Dermis microvascular lymphatic vessel endothelial cell (primary cell): ENCODE data around the gene FGF14. TPM values are rescaled to one million over a fixed set of nuclear protein-coding genes. Genes with fewer than 3 reads are reported as not detected.

Experiments used
- DNase-seq, 2 donors: peaks; one replicate each; pipeline versions ENCODE4 v3.0.0 to v3.0.0-alpha.2; 2010; ENCODE audit warnings: low read depth in 2 of 2
- total RNA-seq: library from RNA; depleted of rRNA; stranded (reverse); fragments of >200 nt; gene quantifications from 2 replicates; pipeline ENCODE4 v1.2.1, GENCODE V29; 2014

The FGF14 gene
- total RNA-seq, 1 donor from 2014 or later, result 2.4 TPM

DNA sequence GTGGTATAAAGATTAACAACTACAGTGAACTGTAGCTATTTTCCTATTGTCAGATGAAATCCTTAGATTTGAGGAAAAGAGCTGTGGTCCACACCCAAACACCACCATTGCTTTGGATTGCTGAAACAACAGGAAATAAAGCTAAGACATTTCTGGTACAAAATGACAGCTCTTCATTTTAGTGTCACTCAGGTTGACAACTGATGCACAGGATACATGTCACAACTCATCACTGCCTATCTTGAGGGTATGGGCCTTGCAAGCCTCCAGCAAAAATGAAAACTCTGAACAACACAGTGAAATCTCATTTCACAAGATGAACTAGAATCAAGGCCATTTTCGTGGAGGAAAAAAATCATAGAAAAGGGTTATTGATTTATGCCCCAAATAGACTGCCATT lies 609.7 kb downstream of the FGF14 start:
- no peak for DNase-seq

DNA sequence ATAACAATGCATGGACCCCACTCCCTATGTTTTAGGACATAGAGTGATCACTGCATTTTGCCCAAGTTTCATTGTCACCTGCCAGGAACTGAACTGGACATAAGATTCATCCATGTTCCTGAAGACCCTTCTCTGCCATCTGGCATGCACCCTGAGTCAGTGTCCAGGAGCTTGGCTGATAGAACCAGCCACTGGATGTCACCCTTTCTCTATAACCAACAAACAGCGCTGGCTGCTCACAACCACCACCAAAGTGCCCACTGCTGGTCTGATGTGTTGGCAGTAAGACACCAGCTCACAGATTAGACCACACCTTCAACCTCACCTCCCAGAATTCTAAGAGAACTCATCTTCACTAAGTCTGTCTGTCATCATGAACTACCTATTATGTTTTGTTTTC lies 616.0 kb downstream of the FGF14 start:
- DNase-seq, result peak in 1 of 2 donors; percentile 13

GRCh38 chr13:101784313-101784712 lies 617.5 kb downstream of the FGF14 start:
- DNase-seq, result no peak

DNA sequence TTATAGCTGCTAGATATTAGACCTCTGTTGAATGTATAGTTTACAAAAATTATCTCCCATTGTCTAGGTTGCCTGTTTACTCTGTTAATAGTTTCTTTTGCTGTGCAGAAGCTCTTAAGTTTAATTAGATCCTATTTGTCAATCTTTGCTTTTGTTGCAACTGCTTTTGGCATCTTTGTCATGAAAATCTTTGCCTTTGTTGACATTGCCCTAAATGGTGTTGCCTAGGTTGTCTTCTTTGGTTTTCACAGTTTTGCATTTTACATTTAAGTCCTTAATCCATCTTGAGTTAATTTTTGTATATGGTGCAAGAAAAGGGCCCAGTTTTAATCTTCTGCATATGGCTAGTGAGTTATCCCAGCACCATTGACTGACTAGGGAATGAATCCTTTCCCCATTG lies 618.3 kb downstream of the FGF14 start:
- no peak for DNase-seq

DNA sequence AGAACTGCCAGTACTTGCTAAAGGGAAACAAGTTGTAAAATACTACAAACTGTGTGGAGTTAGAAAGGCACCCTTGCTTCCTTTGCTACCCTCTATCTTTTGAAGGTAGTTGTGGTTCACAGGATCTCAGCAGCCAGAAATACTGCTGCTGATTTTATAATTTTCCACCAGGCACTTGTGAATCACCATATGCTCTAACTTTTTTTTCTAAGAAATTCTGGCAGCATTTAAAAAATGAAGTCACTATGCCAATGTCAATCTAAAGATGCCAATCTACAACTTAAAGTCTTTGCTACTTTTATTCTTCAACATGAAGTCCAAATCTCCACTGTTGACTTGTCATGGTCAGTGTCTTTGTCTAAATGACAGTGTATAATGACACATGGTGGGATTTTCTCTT lies 621.6 kb downstream of the FGF14 start:
- DNase-seq, result no peak

DNA sequence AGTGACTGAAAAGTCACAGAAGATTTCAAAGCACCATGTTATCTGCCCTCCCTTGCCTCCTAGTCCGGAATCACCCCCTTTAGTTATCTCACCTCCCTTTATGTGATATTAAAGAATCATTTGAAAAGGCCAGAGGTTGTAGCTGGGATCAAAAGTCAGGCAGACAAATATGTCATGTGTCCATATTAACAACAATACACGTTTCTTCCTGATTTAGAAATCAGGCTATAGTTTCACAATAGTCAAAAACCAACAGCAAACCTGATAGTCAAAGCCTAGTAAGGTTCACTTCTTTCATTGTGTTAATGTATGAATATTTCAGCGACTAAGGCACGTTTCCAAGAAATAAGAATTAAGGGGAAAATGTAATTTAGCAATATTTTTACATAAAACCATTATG lies 622.7 kb downstream of the FGF14 start:
- no peak for DNase-seq

DNA sequence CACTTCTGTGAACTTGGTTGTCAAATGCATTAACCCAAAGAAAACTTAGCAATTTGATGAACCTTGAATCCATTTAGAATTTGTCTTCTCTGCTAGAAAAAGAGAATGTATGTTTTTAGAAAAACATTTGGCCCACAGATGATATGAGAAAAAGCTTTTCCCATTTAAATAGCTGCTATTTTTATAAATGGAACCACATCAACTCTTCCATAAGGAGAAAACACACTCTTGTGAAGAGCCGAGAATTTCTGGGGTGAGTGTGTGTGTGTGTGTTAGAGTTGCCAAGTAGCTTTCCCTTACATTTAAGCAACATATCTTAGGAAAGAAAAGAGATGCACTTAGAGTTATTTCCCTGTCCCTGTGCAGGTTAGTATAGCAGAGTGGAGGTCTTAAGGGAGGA lies 626.6 kb downstream of the FGF14 start:
- no peak for DNase-seq

DNA sequence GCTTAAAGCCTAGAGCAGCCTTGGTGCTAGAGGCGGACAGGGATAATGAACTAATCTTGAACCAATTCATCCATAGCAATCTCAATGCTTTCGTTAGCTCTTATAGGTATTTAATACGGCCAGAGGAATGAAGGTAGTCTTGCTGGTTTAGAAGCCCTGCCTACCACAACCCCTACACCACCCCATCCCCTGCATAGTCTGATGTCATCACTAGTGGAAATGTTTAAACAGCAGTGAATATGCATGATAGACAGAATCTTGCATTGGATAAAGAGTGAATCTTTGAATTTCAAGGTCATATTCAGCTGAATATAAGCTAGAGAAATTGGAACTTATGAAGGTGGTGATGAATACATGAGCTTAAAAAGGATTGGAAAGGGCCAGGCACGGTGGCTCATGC lies 627.5 kb downstream of the FGF14 start:
- no peak for DNase-seq

DNA sequence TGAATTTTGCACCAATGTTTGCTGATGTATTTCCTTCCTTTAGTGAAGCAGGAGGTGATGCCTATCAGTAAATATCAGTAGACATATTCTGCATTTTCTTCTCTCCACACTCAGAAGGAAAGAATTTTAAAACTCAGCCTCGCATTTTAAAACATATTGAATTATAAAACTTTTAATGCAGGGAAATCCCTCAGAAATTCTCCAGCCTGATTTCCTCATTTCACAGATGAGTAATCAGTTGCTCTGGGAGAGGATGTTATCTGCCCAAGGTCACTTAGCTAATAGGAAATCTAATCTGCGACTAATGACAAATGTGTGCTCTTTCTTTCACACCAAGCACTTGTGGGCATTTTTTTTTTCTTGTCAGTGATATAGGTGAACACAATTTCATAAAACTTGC lies 628.8 kb downstream of the FGF14 start:
- DNase-seq, result peak in 1 of 2 donors; percentile 2

- DNase-seq, result no peak
These were observed 634.7 kb downstream of the FGF14 start for GRCh38 chr13:101767131-101767530.

DNA sequence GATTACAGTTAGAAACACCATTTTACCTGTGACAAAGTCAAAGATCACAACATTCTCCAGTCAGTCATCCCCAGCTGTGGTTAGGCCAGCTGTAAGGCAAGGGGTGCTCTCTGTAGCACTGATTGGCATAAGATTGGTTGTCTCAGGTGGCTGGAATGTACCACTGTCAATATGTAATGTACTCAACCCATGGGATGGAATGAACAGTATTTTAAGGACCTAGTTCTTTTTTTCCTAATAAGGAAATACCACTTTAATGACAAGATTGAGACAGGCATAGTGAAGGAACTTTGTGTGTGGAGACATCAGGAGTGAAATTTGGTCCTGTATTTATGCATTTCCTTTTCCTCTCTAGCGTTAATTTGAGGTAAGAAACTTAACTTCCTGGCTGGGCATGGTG lies 638.7 kb downstream of the FGF14 start:
- no peak for DNase-seq

DNA sequence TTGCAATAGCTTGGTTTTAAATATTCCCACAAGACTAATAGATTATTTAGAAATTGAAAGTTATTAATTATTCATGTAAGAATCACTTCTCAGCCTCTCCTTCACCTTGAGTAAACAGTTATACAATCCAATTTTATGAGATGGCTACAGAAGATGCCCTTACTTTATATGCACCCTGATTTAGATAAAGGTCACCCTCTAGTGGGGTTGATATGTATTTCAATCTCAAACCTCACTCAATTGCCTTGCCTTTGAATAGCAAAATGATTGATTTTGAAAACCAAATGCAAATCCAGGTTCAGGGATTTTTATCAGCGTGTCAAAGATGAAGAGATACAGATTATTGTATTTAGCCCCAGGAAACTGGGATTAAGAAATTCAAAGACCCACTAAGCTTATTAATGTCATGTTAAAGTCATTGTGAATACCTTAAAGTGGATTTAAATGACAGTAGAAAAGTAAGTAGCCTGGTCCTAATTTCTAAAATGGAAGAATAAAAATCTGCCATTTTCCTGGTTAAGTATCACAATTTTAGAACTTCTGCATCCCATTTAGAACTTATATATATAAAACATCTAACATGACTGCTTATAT lies 644.3 kb downstream of the FGF14 start:
- DNase-seq, result peak; percentile 50 to 63

DNA sequence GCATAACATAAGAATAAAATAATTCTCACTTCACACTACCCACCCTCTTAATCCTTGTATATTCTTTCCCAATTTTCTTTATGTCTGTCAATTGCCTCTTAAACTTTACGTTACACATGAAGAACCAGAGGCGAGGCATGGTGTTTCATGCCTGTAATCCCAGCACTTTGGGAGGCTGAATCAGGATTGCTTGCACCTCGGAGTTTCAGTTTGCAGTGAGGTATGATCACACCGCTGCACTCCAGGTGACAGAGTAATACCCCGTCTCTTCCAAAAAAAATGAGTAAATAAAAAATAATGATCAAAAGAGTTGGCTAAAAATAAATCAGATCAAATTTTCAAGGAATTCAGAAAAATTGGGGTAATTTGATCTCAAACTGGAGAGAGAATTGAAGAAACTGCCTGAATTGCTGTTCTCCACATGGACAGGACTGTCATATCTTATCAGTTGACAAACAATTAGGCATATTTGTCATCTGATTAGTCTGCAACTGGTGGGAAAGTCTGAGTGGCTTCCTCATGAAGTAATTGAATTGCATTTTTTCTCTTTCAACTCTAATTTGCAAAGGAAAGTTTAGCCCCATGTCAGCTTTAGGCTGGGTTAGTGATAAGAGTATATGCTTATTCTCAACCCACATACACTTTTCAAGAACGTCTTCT lies 646.5 kb downstream of the FGF14 start:
- DNase-seq, result no peak

DNA sequence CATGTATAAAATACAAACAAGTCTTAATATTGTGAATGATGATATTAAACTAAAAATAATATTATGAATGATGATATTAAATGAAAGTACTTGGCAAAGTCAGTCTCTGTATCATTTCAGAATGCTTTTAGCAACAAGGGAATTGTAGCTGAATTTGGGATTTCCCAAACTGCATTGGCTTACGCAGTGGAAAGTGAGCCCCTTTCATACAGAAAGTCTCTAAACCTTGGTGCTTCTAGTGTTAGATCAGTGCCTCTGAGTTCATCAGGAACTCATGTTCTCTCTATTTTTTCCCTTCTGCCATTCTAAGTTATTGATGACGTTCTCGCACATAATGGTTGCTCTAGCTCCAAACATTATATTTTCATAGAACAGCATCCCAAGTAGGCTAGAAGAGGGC lies 649.4 kb downstream of the FGF14 start:
- no peak for DNase-seq

- peak in 1 of 2 donors; percentile 87 for DNase-seq
These were observed 650.4 kb downstream of the FGF14 start for GRCh38 chr13:101751488-101751887.

- no peak for DNase-seq
These were observed 652.3 kb downstream of the FGF14 start for GRCh38 chr13:101749584-101749983.

DNA sequence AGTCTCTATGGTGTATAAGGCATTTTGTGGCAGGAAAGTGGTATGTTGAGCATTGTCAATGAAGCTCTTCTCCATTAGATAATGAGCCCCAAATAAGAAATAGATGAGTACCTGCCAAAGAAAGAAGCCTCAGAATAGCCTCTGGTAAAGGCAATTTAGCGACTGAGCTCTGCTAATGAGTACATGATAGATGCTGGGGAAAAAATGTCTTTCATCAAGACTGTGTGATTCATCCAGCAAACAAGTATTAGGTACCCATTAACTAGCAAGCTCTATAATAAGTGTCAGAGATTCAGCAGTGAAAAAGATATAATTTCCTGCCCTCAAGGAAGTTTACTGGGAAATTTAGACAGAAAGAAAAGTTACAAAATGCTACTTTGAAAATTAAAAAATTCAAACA lies 654.8 kb downstream of the FGF14 start:
- no peak for DNase-seq

DNA sequence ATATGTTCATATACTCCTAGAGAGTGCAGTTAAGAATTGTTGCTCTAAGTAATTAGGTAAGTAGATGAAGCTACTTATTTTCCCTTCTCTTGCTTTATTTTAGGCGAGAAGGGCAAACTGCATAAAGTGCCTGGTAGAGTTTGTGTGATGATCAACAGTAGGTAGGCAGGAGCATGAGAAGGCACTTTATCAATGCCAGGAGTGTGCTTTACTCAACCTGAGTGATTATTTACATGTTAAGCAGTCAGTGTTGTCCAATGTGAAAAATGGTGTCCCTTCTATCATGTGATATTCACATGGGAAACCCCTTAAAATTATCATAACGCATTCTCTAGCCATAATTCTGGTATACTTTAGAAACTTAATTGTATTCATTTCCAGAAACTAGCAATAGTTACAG lies 655.3 kb downstream of the FGF14 start:
- no peak for DNase-seq

GRCh38 chr13:101739382-101740178 lies 662.3 kb downstream of the FGF14 start:
- no peak for DNase-seq

GRCh38 chr13:101738336-101738735 lies 663.5 kb downstream of the FGF14 start:
- DNase-seq, result no peak

DNA sequence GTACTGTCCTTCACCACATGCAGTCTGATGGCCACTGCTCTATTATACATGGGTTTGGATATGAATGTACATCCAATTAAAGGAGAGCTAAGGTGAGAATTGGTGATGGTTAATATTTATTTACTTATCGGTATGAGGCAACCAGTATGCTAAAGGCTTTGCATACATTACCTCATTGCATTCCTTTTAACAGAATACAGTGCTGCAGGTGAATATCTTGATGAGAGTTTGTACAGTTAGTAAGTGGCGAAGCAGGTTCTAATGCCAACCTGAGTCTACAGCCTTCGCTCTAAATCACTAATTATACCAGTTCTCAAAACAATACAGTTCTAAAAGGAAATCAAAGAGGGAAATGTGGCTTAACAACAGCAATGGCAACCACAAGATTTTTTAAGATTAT lies 665.3 kb downstream of the FGF14 start:
- no peak for DNase-seq

DNA sequence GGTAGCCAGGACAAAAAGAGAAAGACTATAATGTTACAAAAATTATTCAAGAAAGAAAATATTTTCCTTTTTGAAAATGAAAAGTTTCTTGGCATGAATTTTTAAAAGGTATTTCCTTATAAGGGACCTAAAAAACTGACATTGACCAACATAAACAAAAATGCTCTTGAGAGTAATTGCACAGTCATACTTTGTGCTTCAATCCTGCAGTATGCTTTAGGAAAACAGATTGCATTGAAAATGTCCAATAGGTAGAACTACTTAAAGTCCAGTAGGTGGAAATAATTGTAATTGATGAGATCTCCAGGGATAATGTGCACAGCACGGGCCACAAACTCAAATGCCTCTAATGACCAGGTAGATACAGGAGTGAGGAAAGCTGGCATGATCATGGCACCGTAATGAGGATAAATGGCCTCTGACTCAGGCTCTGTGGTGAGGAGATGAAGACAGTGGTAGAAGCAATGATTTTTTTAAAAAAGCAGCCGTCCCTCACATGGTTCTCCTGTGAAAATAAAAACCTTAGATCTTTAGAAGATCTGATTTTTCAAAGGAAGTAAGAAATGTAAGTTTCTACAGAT lies 671.3 kb downstream of the FGF14 start:
- no peak for DNase-seq
